ENCODE data around the gene TFEB. TPM values are rescaled to one million over a fixed set of nuclear protein-coding genes. Genes with fewer than 3 reads are reported as not detected.
A peak's percentile ranks its signal among the peaks of the same experiment; 100 is the strongest.

TFEB gene
- total and polyA plus RNA-seq, 10 of the 15 experiments (the other 5 are each of a cell fraction or from before 2014, with no cell fraction given): 0.84 to 108 (median 60.8) TPM

- DNase-seq (ENCODE audit: low read depth, low spot score) (no peak), FAIRE-seq (no peak), ATAC-seq (no peak)
- Histone ChIP-seq H3K27ac (ENCODE audit: control insufficient read depth, insufficient read depth) (no peak overlapping the region), H3K27me3 (replicated peaks in 1 of 2; ENCODE audit: control insufficient read depth in 2 of 2, insufficient read depth in 2 of 2, low read length in 1 of 2) (no peaks in the 10 kb centered on the region), H3K9me3 (replicated peaks; ENCODE audit: control insufficient read depth, insufficient read depth, low read length) (no peaks in the 10 kb centered on the region), H4K20me1 (ENCODE audit: control insufficient read depth, insufficient read depth) (no peaks in the 10 kb centered on the region), H2AFZ (ENCODE audit: control insufficient read depth, low read depth, low read length) (no peak overlapping the region), H3K4me2 (ENCODE audit: control insufficient read depth, insufficient read depth) (no peak overlapping the region), H3K4me1 (ENCODE audit: control insufficient read depth, insufficient read depth, low read length) (peaks cover 30% of the 10 kb centered on the region), H3K36me3 (ENCODE audit: control insufficient read depth in 2 of 2, insufficient read depth in 2 of 2, low read length in 1 of 2) (peaks cover 0 to 7% of the 10 kb centered on the region in 2 experiments; a peak in 2 of 4 replicates), H3K79me2 (ENCODE audit: control insufficient read depth, insufficient read depth, low read length) (peaks cover 22% of the 10 kb centered on the region), H3K4me3 (no peak overlapping the region), H3K9ac (ENCODE audit: control insufficient read depth, insufficient read depth, low read length) (no peak overlapping the region)
- RAD21 ChIA-PET (ENCODE audit: unreplicated experiment): interaction anchor here (0.6 to 5.0 kb wide), 7 partner anchors 52 to 380 kb away, joined by 3 to 80 read pairs (median 3); partner anchors contain the start of genes BYSL and MED20
- TF ChIP-seq ZNF24 (IDR thresholded peaks at IDR 0.05) (no peak), SMAD5 (IDR thresholded peaks at IDR 0.05; ENCODE audit: low read depth) (no peak), PBX3 (IDR thresholded peaks at IDR 0.05; ENCODE audit: insufficient replicate concordance, low read depth, low read length) (peak; percentile 81), MLLT1 (IDR thresholded peaks at IDR 0.05) (no peak), CREB1 (IDR thresholded peaks at IDR 0.05; ENCODE audit: low read depth) (no peak), IKZF1 (conservative IDR thresholded peaks at IDR 0.05) (0 out of 2 replicates have a peak, but pooled peaks have one; percentile 26), POU2F2 (IDR thresholded peaks at IDR 0.05; ENCODE audit: borderline replicate concordance, low read depth, low read length) (no peak), BMI1 (IDR thresholded peaks at IDR 0.05; ENCODE audit: borderline replicate concordance) (no peak), SKIL (IDR thresholded peaks at IDR 0.05; ENCODE audit: low read depth, poor library complexity, severe bottlenecking) (no peak), SPI1 (IDR thresholded peaks at IDR 0.05; ENCODE audit: borderline replicate concordance, insufficient read depth, low read depth, low read length) (peak; percentile 76; the same call in 1 of the 2 replicates), IKZF2 (IDR thresholded peaks at IDR 0.05) (0 out of 4 replicates have a peak, but pooled peaks of 1 of the 2 experiments have one; percentile 31), PKNOX1 (IDR thresholded peaks at IDR 0.05) (peak; percentile 81)
- intact Hi-C loops (cut with micrococcal nuclease; ENCODE audit: unreplicated experiment) (loop anchor here (5.0 kb wide), 4 partner anchors 113 to 778 kb away; partner anchors contain the start of genes BYSL, MED20, UBR2 and USP49), in situ Hi-C loops (cut with MboI) (loop anchor here (5.0 kb wide), 1 partner anchor 258 kb away; no protein-coding TSS in a partner anchor)
- POLR2A ChIA-PET: no interaction called here
- no TSS peak for BruUV-seq (replicated peaks)
- SMC1A ChIA-PET (ENCODE audit: uncharacterized antibody, unreplicated experiment): interaction anchor here (0.6 to 5.6 kb wide), 10 partner anchors 10 to 431 kb away, joined by 3 to 54 read pairs (median 3); partner anchors contain the start of genes BYSL and MED20
- 69% methylated on average over 5 of the region's 5 CpGs for WGBS (ENCODE audit: insufficient coverage, insufficient replicate concordance, low lambda C conversion rate, missing lambda C conversion rate)
- CTCF ChIA-PET: interaction anchor here (0.9 to 8.3 kb wide), 10 partner anchors 9 to 478 kb away, joined by 3 to 141 read pairs (median 5); partner anchors contain the start of genes BYSL, MED20 and TAF8
Observed at GRCh38 chr6:41784581-41785171, 49.3 kb upstream of the TFEB start.

Measured in GM12878 (cell line).